Stimulated activated CD4-positive, alpha-beta T cell treated with anti-CD3 and anti-CD28 coated beads, Interleukin-12 subunit alpha, Interleukin-12 subunit beta, amount 100 ng/mL, for 24 hours (primary cell): Measurements from ENCODE around the gene MTCL1.

ENCODE experiments used
- DNase-seq, 2 experiments: peaks; one replicate each; pipeline ENCODE4 v3.0.0-alpha.2; 2020; ENCODE audit warnings: low read depth in 2 of 2

Gene MTCL1

DNA sequence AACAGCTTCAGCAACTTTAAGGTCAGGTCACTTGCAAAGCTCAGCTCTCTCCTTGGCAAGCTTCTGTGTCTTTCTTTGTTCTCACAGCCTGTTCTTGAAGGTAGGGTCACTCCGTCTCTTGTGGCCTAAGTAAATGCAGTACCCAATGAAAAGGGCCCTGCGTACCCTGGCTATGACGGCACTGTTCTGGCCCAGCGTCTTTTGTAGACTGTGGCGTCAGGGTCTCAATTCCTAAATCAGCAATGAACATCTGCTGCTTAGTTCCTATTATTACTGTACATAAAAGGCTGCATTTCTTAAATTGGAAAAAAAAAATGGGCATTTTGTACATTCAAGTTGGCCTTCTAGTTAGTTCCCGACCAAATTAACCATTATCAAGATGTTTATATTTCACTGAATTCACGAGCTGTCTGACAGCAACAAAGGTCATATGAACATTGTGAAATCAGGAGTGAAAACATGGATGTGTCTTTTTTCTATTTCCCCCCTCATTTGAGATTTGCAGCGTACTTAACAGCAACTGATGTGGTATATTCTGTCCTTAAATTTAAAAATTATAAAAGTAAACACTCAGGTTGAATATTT, 17.0 kb upstream of the MTCL1 start:
- DNase-seq = no peak

- no peak for DNase-seq
These were observed 16.5 kb upstream of the MTCL1 start for GRCh38 chr18:8688816-8689215.

GRCh38 chr18:8689517-8689916, 15.8 kb upstream of the MTCL1 start:
- DNase-seq = no peak

DNA sequence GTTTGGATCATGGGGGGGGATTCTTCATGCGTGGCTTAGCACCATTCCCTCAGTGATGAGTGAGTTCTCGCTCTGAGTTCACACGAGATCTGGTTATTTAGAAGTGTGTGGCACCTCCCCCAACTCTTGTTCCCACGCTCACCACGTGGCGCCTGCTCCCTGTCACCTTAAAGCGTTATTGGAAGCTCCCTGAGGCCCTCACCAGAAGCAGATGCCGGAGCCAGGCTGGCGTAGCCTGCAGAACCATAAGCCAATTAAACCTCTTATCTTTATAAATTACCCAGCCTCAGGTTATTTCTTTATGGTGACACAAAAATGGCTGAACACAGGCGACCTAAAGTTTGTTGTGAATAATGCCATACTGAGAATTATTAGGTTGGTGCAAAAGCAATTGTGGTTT, 10.5 kb upstream of the MTCL1 start:
- no peak for DNase-seq

DNA sequence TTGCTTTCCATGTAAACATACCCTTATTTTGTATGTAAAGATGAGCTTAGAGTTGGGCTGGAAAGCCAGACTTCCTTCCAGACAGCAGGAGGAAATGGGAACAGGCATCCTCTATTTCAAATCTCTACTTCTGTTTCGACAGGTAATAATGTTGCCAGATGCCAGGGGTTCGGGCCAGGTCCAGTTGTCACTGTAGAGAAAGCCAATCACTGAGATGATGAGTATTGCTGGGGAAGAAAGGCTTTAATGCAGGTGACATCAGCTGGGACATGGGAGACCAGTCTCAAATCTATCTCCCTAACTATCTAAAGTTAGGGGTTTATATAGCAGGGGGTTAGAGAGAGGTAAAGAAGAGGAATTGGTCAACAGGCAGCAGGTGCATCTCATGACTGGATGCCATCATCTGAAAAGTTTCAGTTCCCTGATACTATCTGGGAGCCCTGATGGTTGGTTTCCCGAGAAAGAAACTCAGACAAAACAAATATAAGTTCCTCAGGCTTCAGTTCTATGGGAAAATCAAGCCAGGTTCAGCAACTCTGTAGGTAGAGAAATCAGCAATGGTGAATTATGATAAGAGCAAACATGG, 9.3 kb upstream of the MTCL1 start:
- no peak for DNase-seq

DNA sequence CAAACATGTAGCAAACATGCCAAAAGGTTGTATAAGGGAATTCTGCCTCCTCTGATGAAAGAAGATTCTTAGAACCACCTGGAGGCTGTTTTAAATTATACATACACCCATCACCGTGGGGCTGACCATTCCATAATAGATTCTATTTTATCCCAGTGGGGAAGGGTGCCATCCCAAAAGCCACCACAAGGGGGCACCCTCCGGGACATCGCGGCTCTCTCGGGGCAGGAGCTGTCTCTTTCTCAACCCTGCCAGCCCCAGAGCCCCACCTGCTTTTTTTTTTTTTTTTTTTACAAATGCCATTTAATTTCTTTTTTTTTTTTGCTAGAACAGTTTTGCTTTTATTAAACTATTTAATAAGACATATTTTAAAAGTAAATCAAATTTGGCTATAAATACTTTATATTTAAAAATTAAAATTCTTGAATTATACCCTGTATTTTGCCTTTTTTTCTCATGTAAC, 8.6 kb upstream of the MTCL1 start:
- DNase-seq = peak; percentile 45 to 70

GRCh38 chr18:8699126-8699525, 6.2 kb upstream of the MTCL1 start:
- DNase-seq = no peak

DNA sequence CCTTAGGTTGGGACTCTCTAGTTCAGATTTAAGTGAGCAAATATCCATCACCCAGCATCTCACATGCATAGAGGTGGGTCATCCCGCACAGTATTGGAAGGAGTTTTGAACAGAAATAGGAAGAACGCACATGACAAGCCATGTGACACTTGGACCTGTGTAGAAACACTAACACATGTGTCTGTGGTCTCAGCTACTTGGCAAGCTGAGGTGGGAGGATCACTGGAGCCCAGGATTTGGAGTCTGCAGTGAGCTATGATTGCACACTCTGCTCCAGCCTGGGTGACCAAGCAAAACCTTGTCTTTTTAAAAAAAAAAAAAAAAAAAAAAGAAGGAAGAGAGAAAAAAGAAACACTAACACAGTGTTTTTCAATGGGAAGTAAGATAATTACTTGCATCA, 5.4 kb upstream of the MTCL1 start:
- DNase-seq = no peak

DNA sequence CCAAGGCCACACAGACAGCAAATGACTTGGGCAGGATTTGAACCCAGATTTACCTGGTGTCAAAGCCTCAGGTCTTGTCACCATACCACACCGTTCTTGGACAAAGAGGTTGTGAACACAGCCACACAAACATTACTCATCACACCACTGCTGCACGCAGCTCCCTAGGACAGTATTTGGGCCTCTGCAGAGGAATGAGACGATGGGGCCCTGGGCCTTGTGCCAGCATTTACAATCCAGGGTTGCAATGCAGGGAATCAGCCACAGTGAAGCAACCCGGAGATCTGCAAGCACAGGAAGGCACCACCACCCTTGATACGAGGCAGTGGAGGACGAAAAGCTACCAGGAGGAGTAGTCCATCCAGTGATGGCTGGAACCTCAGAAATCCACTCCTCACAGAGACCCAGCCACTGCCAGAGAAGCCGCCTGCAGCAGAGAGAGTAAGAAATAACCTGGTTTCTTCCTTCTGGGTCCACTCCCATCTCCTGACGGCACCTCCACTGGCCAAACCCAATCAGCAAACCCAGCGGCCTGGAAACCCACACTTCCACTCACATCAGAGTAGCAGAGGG, 3.7 kb upstream of the MTCL1 start:
- no peak for DNase-seq

DNA sequence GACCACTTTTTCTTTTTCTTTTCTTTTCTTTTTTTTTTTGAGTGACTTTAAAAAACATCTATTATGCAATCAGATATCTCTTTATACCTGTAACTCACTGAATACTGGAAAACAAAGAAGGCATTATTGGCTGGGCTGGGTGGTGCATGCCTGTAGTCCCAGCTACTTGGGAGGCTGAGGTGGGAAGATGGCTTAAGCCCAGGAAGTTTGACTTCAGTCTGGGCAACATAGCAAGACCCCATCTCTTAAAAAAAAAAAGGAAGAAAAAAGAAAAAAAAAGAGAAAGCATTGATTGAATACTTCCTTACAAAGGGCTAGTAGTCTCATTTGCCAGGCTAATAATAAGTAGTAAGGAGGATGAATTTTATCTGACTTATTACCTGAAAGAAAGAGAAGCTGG, 2.7 kb upstream of the MTCL1 start:
- DNase-seq = no peak

DNA sequence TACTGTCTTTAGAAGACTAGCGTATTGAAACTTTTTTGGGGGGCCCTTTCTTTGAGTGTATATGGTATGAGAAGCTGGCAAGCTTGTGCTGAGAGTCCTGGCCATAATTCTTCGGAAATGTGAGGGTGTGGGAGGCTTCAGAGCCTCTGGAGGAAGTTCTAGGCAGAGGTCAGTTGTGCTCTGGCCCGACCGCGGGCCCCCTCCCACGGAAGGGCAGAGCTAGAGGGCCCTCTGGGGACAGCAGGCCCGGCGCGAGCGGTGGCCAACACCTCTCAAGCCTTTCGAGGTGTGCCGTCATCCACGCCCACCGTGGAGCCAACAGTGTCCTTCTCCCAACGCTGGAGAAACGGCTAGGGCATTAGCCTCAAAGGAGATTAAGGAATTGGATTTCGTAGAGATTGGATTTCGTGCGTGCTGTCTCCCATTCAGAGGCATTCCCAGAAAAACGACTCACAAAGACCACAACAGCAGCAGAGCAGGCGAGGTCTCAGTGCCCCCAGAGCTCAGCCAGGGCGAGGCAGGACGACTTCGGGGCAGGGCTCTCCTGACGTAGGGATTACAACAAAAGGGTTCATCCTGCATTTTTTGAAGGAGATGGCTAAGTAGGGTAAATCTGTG, 2.2 kb upstream of the MTCL1 start:
- DNase-seq = no peak

GRCh38 chr18:8703781-8704301, 1.5 kb upstream of the MTCL1 start:
- no peak for DNase-seq

- peak; percentile 66 to 81 for DNase-seq
These were observed 757 bp upstream of the MTCL1 start for GRCh38 chr18:8704361-8705237.

- DNase-seq = no peak
These were observed 820 bp downstream of the MTCL1 start for GRCh38 chr18:8705961-8706790.

- no peak for DNase-seq
These were observed 1.6 kb downstream of the MTCL1 start for GRCh38 chr18:8706791-8707555.

- DNase-seq = no peak
These were observed 2.4 kb downstream of the MTCL1 start for GRCh38 chr18:8707556-8708300.

DNA sequence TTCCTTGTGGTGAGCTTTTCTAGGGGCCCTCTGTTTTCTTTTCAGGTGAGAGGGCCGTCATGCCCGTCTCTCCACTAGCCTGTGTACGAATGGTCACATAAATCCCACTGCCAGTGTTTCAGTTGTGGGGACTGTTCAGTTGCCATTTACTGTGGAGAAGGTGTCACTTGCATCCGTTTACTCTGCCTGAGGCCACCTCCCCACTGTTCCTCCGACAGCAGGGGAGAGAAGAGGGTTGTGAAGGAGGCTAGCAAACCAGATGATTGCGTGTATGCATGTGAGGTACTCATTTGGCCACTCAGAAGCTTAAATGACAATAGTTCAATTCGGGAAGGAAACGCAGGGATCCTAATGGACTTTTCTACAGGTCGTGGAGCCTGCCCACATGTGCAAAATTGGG, 3.3 kb downstream of the MTCL1 start:
- DNase-seq = no peak

DNA sequence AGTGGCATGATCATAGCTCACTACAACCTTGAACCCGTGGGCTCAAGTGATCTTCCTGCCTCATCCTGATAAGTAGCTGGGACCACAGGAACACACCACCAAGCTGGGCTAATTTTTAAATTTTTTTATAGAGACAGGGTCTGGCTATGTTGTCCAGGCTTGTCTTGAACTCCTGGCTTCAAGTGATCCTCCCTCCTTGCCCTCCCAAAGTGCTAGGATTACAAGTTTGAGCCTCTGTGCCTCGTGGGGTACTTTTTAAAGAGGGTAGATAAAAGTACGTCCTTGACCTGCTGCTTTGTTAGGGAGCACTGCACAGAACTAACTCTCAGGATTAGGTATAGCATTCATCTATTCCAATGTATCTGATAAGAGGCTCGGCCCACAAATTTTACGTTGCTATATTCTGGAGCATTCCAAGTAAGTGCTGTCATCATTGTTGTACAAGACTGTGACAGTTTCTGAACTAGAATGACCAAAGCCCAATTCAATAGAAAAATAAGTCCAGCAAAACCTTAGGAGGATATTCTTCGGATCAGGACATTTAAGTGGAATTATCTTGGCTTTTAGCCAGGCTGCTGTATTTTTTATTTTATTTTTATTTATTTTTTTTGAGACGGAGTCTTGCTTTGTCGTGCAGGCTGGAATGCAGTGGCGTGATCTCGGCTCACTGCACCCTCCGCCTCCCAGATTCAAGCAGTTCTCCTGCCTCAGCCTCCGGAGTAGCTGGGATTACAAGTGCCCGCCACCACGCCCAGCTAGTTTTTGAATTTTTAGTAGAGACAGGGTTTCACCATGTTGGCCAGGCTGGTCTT, 4.1 kb downstream of the MTCL1 start:
- no peak for DNase-seq

DNA sequence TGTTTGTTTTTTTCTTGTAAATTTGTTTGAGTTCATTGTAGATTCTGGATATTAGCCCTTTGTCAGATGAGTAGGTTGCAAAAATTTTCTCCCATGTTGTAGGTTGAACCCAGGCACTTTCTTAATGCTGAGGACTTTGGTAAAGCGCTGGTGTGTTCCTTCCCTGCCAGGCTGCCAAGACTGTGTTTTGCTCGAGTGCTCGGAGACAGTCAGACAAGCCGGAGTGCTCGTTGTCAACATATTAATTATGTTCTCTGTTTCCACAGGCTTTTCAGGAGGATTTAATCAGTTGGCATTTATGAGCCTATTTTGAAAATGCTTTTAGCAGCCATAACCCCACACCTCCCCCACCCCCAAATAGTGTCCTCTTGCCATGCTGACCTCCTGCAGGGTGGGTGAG, 6.4 kb downstream of the MTCL1 start:
- no peak for DNase-seq
